ENCODE results near the gene HINT1.
"Not testable (repeated sequence)": the region's sequence is repeated elsewhere in the genome, so short reads cannot be mapped to it uniquely, and the experiment has no call there.

Gene HINT1

DNA sequence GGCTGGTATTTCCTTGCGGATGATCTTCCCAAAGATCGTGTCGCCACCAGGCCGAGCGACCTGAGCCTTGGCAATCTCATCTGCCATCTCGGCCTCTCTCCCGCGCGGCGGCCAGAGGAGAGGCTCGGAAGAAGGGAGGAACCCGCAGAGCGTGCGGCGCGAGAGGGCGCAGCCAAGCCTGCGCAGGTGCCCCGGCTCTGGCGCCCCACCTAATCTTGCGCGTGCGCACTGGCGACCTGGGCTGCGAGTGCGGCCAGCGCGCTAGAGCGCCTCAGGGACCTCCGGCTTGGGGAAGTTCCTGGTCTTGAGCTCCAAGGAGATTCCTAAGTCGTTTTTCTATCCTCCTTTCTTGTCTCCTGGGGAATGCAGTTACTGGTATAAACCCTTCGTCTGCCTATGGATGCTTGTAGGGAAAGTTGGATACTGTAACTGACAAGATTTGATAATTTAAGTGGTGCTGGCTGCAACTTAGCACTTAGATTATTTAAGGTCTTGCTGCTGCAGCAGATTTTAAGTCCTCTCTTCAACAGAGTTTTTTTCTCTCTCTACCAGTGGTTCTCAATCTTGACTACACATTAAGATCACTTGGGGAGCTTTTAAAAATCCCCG lies at the start of gene HINT1:
HINT1 (minus strand) TSS at position 138 of the 609 bp plus-strand sequence; CDS start at position 87, 51 bp downstream.
- DNase-seq (ENCODE audit: low read depth, low spot score), result peak; percentile 69

- DNase-seq (ENCODE audit: low read depth, low spot score), result no peak
Observed at GRCh38 chr5:131214609-131215227, 49.7 kb upstream of the HINT1 start.

GRCh38 chr5:131212471-131213021 lies 47.5 kb upstream of the HINT1 start:
- no peak for DNase-seq (ENCODE audit: low read depth, low spot score)

DNA sequence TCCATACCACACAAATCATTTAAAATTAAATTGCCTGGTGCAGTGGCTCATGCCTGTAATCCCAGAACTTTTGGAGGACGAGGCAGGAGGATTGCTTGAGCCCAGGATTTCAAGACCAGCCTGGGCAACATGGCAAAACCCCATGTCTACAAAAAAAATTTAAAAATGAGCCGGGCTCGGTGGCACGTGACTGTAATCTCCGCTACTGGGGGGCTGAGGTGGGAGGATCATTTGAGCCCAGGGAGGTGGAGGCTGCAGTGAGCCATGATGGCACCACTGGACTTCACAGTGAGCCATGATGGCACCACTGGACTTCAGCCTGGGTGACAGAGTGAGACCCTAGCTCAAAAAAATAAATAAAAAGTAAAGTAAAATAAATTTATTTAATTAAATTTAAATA lies 46.6 kb upstream of the HINT1 start:
- no peak for DNase-seq (ENCODE audit: low read depth, low spot score)

GRCh38 chr5:131210151-131210510 lies 45.1 kb upstream of the HINT1 start:
- no peak for DNase-seq (ENCODE audit: low read depth, low spot score)

- DNase-seq (ENCODE audit: low read depth, low spot score), result no peak
Observed at GRCh38 chr5:131209506-131210150, 44.6 kb upstream of the HINT1 start.

GRCh38 chr5:131209175-131209505 lies 44.1 kb upstream of the HINT1 start:
- no peak for DNase-seq (ENCODE audit: low read depth, low spot score)

GRCh38 chr5:131206772-131207171 lies 41.7 kb upstream of the HINT1 start:
- no peak for DNase-seq (ENCODE audit: low read depth, low spot score)

GRCh38 chr5:131206061-131206460 lies 41.0 kb upstream of the HINT1 start:
- DNase-seq (ENCODE audit: low read depth, low spot score), result no peak

- DNase-seq (ENCODE audit: low read depth, low spot score), result no peak
Observed at GRCh38 chr5:131204964-131205363, 39.9 kb upstream of the HINT1 start.

DNA sequence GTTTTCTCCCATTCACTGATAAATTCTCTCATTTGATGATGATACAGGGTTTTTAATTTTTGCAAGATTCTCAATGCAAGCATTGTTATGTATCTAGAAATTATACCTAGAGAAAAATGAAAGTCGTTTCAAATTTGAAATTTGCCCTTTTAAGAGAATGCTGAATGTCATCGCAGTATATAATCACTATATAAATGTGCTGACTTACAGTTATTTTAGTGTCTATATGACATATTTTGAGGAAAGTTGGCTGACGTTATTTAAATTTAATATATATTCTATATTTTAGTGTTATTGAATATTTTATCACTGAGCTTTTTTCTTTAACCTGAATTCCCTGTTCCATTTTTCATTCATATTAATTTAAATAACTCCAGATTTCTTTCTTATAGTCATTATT lies 35.5 kb upstream of the HINT1 start:
- no peak for DNase-seq (ENCODE audit: low read depth, low spot score)

DNA sequence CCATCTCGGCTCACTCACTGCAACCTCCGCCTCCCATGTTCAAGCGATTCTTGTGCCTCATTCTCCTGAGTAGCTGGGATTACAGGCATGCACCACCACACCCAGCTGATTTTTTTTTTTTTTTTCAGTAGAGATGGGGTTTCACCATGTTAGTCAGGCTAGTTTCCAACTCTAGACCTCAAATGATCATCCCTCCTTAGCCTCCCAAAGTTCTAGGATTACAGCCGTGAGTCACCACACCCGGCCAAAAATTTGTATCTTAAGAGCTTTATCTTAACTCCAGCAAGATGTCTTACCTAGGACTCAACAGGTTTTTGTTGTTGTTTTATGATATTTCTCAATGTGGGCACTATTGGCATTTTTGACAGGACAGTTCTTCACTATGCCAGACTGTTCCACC lies 33.6 kb upstream of the HINT1 start:
- no peak for DNase-seq (ENCODE audit: low read depth, low spot score)

GRCh38 chr5:131196331-131196730 lies 31.3 kb upstream of the HINT1 start:
- no peak for DNase-seq (ENCODE audit: low read depth, low spot score)

DNA sequence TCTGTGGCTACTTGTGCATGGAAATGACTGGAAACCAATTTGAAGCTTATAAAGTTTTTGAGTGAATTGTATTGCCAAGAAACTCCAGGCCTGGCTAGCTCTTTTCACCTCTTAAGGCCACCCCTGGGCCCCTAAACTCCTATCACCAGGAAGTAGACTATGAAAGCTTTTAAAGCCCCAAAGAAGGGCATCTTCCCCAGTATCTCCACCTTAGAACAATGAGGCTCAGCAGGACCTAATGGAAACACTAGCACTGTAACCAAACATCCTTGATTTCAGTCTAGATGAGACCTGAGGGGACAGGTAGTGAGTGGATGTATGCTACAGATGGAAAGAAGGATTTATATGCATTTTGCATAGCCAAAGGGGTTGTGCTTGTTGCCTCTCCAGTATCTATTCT lies 30.6 kb upstream of the HINT1 start:
- no peak for DNase-seq (ENCODE audit: low read depth, low spot score)

- DNase-seq (ENCODE audit: low read depth, low spot score), result no peak
Observed at GRCh38 chr5:131194725-131195124, 29.7 kb upstream of the HINT1 start.

- not testable (repeated sequence) for DNase-seq (ENCODE audit: low read depth, low spot score)
Observed at GRCh38 chr5:131193897-131194296, 28.8 kb upstream of the HINT1 start.

DNA sequence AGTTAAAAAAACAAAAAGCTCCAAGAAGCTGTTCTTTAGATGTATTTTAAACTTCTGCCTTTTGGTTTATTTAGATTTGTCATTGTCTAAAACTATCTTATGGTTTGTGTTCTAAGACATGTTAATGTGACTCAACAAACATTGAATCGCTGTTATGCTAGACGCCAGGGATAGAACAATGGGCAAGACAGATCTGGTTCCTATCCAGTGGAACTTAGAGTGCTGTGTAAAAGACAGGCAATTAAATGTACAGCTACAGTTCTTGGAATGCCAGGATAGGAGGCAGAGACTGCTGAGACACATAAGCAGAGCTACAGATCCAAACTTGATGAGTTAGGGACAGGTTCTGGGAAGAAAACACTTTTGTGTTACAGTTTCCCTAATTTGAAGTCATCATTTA lies 28.1 kb upstream of the HINT1 start:
- no peak for DNase-seq (ENCODE audit: low read depth, low spot score)

DNA sequence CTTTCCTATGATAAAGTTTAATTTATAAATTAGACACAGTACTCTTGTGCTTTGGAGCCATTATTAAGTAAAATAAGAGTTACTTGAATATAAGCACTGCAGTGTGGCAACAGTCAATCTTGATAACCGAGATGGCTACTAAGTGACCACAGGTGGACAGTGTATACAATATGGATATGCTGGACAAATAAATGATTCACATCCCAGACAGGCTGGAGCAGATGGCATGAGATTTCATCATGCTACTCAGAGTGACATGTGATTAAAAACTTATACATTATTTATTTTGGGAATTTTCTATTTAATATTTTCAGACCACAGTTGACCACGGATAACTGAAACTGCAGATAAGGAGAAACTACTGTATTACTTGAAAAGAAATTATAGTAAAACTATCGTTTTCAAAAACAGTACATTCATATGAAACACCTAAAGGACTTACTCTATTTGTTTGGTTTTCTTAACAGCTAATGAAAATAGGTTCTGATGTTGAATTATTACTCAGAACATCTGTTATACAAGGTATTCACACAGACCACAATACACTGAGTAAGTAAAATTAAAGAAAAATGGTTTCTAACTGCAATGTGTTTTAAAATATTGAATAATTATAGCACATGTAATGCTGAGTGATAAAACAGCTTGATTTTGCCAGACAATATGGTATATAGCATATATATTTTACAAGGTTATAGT lies 21.7 kb upstream of the HINT1 start:
- DNase-seq (ENCODE audit: low read depth, low spot score), result no peak

GRCh38 chr5:131185523-131186104 lies 20.6 kb upstream of the HINT1 start:
- no peak for DNase-seq (ENCODE audit: low read depth, low spot score)

- no peak for DNase-seq (ENCODE audit: low read depth, low spot score)
Observed at GRCh38 chr5:131182839-131183238, 17.8 kb upstream of the HINT1 start.

- no peak for DNase-seq (ENCODE audit: low read depth, low spot score)
Observed at GRCh38 chr5:131180407-131180806, 15.4 kb upstream of the HINT1 start.

DNA sequence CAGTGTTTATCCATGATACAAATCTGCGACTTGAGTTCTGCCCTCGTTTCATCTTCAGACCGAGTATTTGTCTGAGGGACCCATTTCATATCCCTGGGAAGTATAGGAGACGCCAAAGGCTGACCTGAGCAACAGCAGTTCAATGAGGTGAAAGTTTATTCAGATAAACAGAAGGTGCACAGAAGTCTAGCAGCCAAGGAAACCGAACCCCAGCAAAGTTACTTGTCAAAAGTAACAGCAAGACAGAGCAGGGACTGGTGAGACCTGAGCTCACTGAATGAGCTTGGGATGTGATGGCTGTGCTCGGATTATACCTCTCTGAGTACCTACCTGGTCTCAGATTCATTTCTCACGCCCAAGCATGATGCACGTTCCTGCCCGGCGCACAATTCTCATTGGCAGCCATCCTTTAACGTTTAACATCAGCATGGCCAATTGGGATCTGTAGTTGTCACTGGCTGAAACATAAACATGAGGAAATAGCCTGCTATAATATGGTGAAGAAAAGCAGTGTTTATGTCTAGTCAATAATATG lies 6.3 kb upstream of the HINT1 start:
- no peak for DNase-seq (ENCODE audit: low read depth, low spot score)
